ENCODE measurements around the gene LGALS12. TPM values are rescaled to one million over a fixed set of nuclear protein-coding genes. Genes with fewer than 3 reads are reported as not detected.
A peak's percentile ranks its signal among the peaks of the same experiment; 100 is the strongest.

LGALS12 gene
- total and polyA plus RNA-seq, 2 of the 13 experiments (the other 11 are each of a cell fraction or from before 2014, with no cell fraction given) = not detected

GRCh38 chr11:63563201-63564055 is 57.5 kb downstream of the LGALS12 start, which contains the start of gene PLAAT2:
Gene PLAAT2, minus strand, starts transcription at chr11:63563379. Its CDS starts 55 bp downstream, at chr11:63563324.
- Histone ChIP-seq H4K20me1 (ENCODE audit: insufficient read depth, low read length) (no peaks in the 10 kb centered on the region), H3K4me3 (replicated peaks in 1 of 3; ENCODE audit: insufficient read depth in 1 of 3, low read depth in 2 of 3, low read length in 3 of 3) (no peak within 1 kb of the TSS; a peak in 1 of 6 replicates), H3K27me3 (ENCODE audit: control insufficient read depth in 1 of 2, insufficient read depth in 2 of 2, low read length in 2 of 2) (no peaks in the 10 kb centered on the region; a peak in 1 of 5 replicates), H3K27ac (ENCODE audit: extremely low read length, insufficient read depth, low read length) (no peak within 1 kb of the TSS), H2AFZ (ENCODE audit: low read length) (no peak within 1 kb of the TSS), H3K36me3 (replicated peaks in 1 of 2; ENCODE audit: control insufficient read depth in 1 of 2, insufficient read depth in 2 of 2, low read length in 2 of 2) (no peaks in the 10 kb centered on the region), H3K4me2 (ENCODE audit: low read depth, low read length) (peak within 1 kb of the TSS; percentile 44; the same call in 1 of the 2 replicates), H3K9me3 (ENCODE audit: low read length) (no peaks in the 10 kb centered on the region), H3K4me1 (ENCODE audit: insufficient read depth, low read length) (peaks cover 31% of the 10 kb centered on the region), H3K79me2 (ENCODE audit: insufficient read depth, low read length) (no peaks in the 10 kb centered on the region), H3K9ac (ENCODE audit: insufficient read depth, low read depth, low read length) (no peak within 1 kb of the TSS)
- peak; percentile 51 for ATAC-seq
- no TSS peak for BruUV-seq (replicated peaks)
- in situ Hi-C loops (cut with HindIII; ENCODE audit: extremely low pct_ligation_motif_present, low pct_unique_long_range_greater_than_20kb) = no loop called here
- intact Hi-C loops (cut with micrococcal nuclease; ENCODE audit: unreplicated experiment) = no loop called here
- ChIA-PET POLR2A (interaction anchor here (0.7 to 2.4 kb wide), 2 partner anchors 11 to 27 kb away, joined by 3 to 6 read pairs; partner anchors contain the start of gene PLAAT4), CTCF (ENCODE audit: low intra/inter-chr PET ratio, low total read pairs) (no interaction called here)
- WGBS (ENCODE audit: low lambda C conversion rate) = 36% methylated on average over 13 of the region's 13 CpGs
- no peak for DNase-seq (ENCODE audit: low spot score)
- TF ChIP-seq, protein P1, sequence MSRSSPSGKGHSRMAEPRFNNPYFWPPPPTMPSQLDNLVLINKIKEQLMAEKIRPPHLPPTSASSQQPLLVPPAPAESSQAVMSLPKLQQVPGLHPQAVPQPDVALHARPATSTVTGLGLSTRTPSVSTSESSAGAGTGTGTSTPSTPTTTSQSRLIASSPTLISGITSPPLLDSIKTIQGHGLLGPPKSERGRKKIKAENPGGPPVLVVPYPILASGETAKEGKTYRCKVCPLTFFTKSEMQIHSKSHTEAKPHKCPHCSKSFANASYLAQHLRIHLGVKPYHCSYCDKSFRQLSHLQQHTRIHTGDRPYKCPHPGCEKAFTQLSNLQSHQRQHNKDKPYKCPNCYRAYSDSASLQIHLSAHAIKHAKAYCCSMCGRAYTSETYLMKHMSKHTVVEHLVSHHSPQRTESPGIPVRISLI (CRISPR knock-in tag; IDR thresholded peaks at IDR 0.05; ENCODE audit: borderline replicate concordance) = peak; percentile 81; the same call in 1 of the 2 replicates
- no peak for TF ChIP-seq JUN (CRISPR knock-in tag; IDR thresholded peaks at IDR 0.05)
- no peak for FAIRE-seq

- CTCF ChIA-PET (ENCODE audit: low intra/inter-chr PET ratio, low total read pairs) = no interaction called here
- Histone ChIP-seq H3K9ac (ENCODE audit: insufficient read depth, low read depth, low read length) (no peak overlapping the region), H3K27ac (ENCODE audit: extremely low read length, insufficient read depth, low read length) (no peak overlapping the region), H3K9me3 (ENCODE audit: low read length) (no peaks in the 10 kb centered on the region), H3K36me3 (replicated peaks in 1 of 2; ENCODE audit: control insufficient read depth in 1 of 2, insufficient read depth in 2 of 2, low read length in 2 of 2) (no peaks in the 10 kb centered on the region), H2AFZ (ENCODE audit: low read length) (no peak overlapping the region), H3K4me3 (replicated peaks in 1 of 3; ENCODE audit: insufficient read depth in 1 of 3, low read depth in 2 of 3, low read length in 3 of 3) (no peak overlapping the region; a peak in 1 of 6 replicates), H3K79me2 (ENCODE audit: insufficient read depth, low read length) (no peaks in the 10 kb centered on the region), H3K4me2 (ENCODE audit: low read depth, low read length) (peak overlapping the region; percentile 44; the same call in 1 of the 2 replicates), H3K4me1 (ENCODE audit: insufficient read depth, low read length) (peaks cover 24% of the 10 kb centered on the region), H3K27me3 (ENCODE audit: control insufficient read depth in 1 of 2, insufficient read depth in 2 of 2, low read length in 2 of 2) (no peaks in the 10 kb centered on the region), H4K20me1 (ENCODE audit: insufficient read depth, low read length) (no peaks in the 10 kb centered on the region)
- DNase-seq (ENCODE audit: low spot score) (no peak), ATAC-seq (peak; percentile 36; the same call in 2 of the 3 replicates), FAIRE-seq (no peak)
- no peak for TF ChIP-seq FUBP1 (CRISPR knock-in tag; IDR thresholded peaks at IDR 0.05; ENCODE audit: borderline replicate concordance)
- TF ChIP-seq, protein P2, sequence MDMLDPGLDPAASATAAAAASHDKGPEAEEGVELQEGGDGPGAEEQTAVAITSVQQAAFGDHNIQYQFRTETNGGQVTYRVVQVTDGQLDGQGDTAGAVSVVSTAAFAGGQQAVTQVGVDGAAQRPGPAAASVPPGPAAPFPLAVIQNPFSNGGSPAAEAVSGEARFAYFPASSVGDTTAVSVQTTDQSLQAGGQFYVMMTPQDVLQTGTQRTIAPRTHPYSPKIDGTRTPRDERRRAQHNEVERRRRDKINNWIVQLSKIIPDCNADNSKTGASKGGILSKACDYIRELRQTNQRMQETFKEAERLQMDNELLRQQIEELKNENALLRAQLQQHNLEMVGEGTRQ (IDR thresholded peaks at IDR 0.05; ENCODE audit: low read depth, low read length) = peak; percentile 54
- TF ChIP-seq, protein P2 (CRISPR knock-in tag; IDR thresholded peaks at IDR 0.05; ENCODE audit: borderline replicate concordance) = no peak
- WGBS (ENCODE audit: low lambda C conversion rate) = 55% methylated on average over 7 of the region's 7 CpGs
- in situ Hi-C loops (cut with HindIII; ENCODE audit: extremely low pct_ligation_motif_present, low pct_unique_long_range_greater_than_20kb) (no loop called here), intact Hi-C loops (cut with micrococcal nuclease; ENCODE audit: unreplicated experiment) (no loop called here)
- POLR2A ChIA-PET = interaction anchor here (0.7 to 2.4 kb wide), 2 partner anchors 10 to 28 kb away, joined by 3 to 6 read pairs; partner anchors contain the start of gene PLAAT4
- BruUV-seq (replicated peaks) = no TSS peak
Observed at GRCh38 chr11:63564056-63564774, 58.3 kb downstream of the LGALS12 start.
